Hippocampal formation (tissue), 2 donors: ENCODE data around the gene IL1B.

Experiments used
- DNase-seq, 2 donors: peaks; one replicate each; lab custom pipeline; 2025; lab: John Stamatoyannopoulos, UW

Gene IL1B

GRCh38 chr2:112803691-112804521 lies 32.7 kb downstream of the IL1B start:
- no peak for DNase-seq

GRCh38 chr2:112800881-112801583 lies 35.5 kb downstream of the IL1B start:
- no peak for DNase-seq

- DNase-seq = no peak
Measured at GRCh38 chr2:112798979-112799975, 37.3 kb downstream of the IL1B start.

- DNase-seq = no peak
Measured at GRCh38 chr2:112796486-112796885, 40.1 kb downstream of the IL1B start.

DNA sequence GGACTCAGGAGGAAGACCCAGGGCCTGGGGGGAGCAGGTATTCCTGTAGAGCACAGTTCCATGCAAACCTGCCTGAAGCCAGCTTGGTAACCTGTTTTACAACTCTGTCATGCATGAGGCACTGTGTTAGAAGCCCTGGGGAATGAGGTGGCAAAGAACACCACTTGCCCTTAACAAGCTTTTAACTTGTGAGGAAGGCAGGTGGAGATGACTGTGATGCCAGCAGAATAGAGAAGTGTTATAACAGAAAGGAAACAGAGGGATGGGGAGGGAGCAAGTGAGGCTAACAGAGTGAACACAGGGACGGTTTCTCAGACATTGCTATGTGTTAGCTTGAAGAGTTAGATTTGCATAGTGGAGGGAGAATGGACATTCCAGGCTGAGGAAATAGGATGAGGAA lies 40.8 kb downstream of the IL1B start:
- DNase-seq = no peak

DNA sequence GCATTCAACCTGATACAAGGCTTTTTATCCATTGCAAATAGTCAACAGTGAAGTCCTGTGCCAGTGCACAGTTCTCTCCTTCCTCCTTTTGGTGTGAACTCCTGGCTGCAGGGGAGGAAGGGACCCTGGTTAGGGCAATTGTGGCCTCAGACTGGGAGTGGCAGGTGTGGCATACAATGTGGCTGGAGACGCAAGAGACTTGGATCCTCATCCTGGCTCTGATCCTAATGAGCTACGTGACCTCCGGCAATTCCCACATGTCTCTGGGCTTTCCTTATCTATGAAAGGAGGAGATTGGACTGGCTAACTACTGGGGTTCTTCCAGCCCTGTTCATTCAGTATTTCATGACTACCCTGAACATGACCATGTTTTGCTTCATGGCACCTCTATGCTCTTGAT lies 41.7 kb downstream of the IL1B start:
- DNase-seq = no peak

GRCh38 chr2:112794131-112794733 lies 42.3 kb downstream of the IL1B start:
- no peak for DNase-seq

- no peak for DNase-seq
Measured at GRCh38 chr2:112793449-112793978, 43.1 kb downstream of the IL1B start.

DNA sequence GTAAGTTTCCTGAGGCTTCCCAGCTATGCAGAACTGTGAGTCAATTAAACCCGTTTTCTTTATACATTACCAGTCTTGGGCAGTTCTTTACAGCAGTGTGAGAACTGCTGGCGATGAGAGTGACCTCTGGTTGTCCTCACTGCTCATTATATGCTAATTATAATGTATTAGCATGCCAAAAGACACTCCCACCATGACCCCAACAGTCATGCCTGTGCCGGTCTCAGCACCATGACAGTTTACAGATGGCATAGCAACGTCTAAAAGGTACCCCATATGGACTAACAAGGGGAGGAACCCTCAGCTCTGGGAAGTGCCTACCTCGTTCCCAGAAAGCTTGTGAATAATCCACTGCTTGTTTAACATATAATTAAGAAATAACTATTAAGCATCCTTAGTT lies 44.2 kb downstream of the IL1B start:
- no peak for DNase-seq

DNA sequence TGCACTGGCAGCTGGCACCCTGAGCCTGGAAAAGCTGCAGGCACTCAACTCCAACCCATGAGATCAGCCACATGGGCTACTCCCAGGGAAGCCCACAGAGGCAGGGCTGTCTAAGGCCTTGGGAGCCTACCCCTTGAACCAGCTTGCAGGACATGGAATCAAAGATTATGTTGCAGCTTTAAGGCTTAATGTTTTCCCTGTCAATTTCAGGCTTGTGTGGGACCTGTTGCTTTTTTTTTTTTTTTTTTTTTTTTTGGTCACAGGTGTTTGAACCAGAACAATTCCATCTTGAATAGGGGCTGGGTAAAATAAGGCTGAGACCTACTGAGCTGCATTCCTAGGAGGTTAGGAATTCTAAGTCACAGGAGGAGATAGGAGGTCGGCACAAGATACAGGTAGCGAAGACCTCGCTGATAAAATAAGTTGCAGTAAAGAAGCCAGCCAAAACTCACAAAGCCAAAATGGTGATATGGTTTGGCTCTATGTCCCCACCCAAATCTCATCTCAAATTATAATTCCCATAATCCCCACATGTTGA lies 44.8 kb downstream of the IL1B start:
- DNase-seq = no peak

DNA sequence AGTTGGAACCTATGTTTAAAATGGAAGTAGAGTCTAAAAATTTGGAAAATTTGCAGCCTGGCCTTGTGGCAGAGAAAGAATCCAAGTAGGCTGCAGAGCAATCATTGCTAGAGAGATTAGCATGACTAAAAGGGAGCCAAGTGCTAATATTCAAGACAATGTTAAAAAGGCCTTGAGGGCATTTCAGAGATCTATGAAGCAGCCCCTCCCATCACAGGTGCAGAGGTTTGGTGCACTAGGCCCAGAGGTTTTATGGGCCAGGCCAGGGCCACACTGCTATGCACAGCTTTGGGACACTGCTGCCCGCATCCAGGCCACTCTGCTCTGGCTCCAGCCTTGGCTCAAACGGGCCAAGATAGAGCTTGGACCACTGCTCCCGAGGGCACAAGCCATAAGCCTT lies 45.6 kb downstream of the IL1B start:
- DNase-seq = no peak

- DNase-seq = no peak
Measured at GRCh38 chr2:112790305-112790704, 46.3 kb downstream of the IL1B start.

GRCh38 chr2:112789186-112789585 lies 47.4 kb downstream of the IL1B start:
- DNase-seq = no peak

GRCh38 chr2:112788653-112789052 lies 47.9 kb downstream of the IL1B start:
- DNase-seq = no peak

DNA sequence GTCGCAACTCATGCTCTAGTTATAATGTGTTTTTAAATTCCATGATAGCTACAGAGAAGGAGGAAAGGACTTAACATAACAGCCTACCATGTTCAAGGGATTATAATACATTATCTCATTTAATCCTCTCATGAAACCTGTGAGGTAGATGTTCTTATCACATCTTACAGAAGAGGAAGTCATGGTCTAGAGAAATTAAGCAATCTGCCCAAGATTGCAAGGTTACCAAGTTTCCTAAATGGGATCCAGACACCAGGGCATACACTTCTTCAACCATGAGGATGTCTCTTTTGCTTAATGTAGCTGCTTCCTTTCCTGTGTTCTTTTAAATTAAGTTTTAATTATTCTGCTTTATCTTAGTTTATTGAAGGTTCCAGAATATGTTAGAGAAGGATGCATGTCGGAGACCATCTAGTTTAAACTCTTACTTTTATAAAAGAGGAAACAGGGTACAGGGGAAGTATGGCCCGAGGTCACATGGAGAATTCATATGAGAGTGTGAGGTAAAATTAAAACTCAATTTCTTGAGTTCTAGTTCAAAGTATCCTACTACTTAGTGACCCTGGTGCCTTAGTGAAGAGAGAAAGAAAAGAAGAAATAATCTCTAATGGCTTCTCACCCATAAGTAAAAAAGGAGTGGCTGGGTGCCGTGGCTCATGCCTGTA lies 48.7 kb downstream of the IL1B start:
- no peak for DNase-seq

DNA sequence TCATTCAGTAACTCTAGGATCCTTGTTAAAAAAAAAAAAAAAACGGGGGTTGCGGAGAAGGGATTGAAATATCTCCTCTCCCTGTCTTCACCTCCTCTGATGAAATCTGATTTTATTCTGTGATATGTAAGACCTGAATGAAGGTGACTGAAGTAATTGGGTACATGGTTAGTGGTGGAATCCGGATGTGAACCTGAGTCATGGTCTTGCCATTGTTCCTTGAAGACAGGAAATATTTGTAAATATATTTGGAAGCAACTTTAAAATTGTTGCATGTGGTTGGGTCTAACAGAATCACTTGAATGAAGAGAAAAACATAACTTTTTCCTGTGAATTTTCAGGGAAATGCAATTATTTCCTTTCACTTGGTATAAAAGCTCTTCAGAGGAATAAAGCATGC lies 49.3 kb downstream of the IL1B start:
- DNase-seq = no peak

GRCh38 chr2:112784199-112785189 lies 52.1 kb downstream of the IL1B start, which contains the start of gene IL1A:
TSS of gene IL1A (minus strand) at chr2:112784493. CDS start at chr2:112783770, 723 bp downstream.
- no peak for DNase-seq

DNA sequence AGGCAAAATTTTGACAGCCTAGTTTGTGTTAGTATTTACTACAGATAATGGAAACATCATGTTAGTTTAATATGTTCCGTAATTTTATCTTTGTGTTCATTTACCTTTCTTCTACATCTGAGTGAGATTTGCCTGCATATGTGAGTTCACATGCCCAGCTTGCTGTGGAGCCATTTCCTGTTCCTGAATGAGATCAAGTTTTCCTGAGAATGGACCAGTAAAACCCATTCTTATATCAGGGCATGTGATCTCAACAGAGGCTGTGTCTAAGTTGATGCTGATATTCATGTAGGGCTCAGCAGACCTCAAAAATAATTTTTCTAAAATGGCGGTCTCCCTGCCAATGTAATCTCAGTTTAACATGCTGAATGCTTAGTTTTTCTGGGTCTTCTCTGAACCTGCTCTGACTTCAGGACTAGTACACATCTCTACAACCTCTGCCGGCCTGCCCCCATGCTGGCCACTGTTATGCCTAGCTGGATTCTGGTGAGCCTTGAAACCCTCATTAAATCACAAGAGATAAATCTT lies 53.3 kb downstream of the IL1B start:
- DNase-seq = no peak

- DNase-seq = no peak
Measured at GRCh38 chr2:112782234-112782799, 54.3 kb downstream of the IL1B start.
